GM21786 (cell line): ENCODE measurements around the gene SBF1.

Source experiments
- ATAC-seq: cut with Tn5 transposase; IDR thresholded peaks from one replicate; pipeline ENCODE4 v1.9.1; 2021; ENCODE audit not compliant: unreplicated experiment

The SBF1 gene

DNA sequence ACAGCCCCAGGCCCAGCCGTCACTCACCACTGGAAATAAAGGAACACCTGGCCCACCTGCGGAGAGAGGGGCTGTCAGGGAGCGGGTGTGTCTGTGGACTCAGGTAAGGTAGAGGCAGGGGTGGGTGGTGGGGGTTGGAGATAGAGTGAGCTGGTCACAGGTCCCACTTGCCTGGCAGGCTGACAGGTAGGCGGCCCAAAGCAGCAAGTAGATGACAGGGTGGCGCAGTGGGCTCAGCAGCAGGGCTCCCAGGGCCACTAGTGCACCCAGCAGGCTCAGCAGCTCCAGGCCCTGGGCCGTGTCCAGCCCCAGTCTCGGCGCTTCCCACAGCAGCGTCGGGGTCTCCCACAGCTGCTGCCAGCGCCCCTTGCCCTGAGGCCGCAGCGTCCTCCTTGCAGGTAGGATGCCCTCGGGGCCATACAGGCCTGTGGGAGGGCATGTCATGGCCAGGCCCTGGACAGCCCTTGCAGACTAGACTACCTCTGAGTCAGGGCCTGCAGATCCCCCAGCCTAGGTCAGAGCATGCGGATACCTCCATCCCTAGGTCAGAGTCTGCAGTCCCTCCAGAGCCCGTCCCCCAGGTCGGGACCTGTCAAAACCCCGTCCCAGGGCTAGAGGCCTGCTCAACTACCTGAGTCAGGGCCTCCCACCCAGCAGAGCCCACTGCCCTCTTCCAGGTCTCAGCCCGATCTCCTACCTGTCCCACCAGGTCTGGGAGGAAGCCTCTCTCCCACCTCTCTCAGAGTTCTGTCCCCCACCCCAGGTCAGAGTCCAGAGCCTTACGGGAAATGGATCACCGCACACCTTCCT is 32.0 kb upstream of the SBF1 start:
- no peak for ATAC-seq

DNA sequence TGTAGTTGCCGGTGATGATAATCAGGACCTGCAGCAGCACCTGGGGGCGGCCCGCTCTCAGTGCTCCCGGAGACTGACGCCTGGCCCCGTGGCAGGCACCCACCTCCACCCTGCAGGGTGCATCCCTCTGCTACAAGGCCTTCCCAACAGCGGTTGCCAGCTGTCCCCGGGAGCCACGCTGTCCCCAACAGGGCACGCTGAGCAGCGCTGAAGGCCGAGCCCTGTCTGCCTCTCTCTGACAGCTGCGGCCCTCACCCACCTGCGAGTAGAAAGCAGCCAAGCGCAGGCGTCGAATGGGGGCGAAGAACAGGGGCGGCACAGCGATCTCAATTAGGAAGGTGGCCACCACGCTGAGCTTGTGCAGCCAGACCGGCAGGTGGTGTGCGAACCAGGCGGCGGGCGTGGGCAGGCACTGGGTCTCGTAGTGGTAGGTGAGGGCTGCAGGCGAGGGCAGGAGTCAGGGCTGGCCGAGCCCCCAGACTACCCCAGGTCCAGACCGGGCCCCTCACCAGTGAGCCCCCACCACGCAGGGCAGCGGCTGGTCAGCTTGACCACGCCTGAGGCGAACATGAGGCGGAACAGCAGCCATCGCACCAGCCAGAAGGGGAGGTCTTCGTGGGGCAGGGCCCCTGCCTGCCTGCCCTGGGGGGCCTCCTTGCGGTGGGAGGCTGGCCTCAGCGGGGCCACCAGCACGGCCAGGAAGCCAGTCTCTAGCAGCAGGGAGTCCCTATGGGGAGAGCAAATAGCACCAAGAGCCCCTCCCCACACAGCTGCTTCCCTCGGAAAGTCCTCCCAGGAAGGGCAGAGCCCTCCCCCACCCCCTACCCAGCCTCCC is 31.2 kb upstream of the SBF1 start:
- no peak for ATAC-seq

DNA sequence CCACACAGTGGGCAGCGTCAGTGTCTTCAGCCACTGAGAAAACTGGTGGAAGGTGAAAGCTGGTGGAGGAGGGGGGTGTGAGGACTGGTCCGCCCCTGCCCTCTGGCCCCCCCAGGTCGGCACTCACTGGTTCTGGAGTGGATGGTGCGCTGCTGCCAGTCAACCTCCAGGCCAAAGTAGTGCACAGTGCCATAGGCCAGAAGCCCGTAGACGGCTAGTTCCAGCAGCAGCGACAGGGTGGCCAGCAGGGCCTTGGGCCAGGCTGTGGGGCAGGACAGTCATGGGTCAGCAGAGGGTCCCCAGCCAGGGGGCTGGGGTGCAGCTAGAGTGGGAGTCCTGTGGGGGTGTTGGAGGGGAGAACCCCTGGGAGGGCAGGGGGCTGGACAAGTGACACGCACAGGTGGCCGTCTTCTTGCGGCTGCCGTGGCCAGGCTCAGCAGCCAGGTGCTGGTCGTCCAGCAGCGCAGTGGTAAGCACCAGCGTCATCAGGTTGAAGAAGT is 30.5 kb upstream of the SBF1 start:
- ATAC-seq, result no peak

DNA sequence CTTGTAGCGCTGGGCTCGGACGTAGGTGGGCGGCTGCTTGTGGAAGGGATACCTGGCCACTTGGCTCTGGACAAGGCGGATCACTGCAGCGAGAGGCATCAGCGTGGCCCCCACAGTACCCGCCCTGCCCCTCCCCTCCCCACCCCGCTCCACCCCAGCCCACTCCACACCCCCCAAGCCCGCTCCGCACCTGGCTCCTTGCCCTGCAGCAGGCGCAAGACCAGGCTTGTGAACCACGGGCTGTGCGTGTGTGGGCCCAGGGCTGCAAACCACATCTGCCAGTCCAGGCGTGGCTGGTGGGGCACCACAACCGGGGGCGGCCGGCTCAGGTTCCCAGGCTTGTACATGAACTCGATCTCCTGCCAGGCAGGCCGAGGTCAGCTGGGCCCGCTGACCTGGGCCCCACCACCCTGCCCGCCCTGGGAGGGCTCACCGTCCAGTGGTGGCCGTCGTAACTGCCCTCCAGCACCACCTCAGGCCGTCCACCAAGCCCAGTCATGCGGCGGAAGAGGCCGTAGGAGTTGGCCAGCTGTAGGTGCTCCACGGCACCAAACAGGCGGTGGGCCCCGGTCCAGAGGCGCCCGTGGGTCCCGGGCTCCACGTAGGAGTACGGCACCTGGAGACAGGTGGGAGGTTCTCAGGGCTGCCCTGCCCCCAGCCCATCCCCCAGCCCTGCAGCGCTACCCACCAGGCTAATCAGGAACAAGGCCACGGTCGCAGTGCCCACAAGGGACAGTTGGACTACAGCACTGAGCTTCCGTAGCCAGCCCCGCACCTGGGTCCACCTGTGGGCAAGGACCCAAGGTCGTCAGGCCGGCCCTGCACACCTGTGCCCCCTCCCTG is 29.8 kb upstream of the SBF1 start:
- no peak for ATAC-seq

DNA sequence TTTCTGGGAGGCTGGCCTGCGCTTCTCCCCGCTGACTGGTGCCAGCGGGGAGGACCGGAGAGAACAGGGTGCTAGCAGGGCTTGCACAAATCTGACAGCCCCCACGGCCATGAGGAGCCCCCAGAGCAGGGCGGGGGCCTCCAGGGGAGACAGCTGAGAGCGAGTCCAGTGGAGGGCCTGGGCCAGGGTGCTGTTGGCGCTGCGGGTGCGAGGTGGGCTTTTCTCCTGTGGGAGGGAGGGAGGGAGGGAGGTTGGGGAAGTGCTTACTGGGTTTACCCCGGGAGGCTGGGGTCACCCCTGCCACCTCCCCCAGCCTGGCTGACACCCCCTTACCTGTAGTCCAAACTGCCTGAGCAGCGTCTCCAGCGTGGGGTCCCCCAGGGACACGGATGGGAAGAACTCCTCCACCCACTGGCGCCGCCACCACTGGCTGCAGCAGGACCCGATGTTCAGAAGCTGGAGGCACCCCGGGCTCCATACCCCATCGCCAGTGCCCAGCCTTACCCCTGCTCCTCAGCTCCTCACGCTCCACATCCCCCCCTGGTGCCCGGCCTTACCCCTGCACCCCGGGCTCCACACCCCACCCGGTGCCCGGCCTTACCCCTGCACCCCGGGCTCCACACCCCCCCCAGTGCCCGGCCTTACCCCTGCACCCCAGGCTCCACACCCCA is 28.8 kb upstream of the SBF1 start:
- ATAC-seq, result no peak

DNA sequence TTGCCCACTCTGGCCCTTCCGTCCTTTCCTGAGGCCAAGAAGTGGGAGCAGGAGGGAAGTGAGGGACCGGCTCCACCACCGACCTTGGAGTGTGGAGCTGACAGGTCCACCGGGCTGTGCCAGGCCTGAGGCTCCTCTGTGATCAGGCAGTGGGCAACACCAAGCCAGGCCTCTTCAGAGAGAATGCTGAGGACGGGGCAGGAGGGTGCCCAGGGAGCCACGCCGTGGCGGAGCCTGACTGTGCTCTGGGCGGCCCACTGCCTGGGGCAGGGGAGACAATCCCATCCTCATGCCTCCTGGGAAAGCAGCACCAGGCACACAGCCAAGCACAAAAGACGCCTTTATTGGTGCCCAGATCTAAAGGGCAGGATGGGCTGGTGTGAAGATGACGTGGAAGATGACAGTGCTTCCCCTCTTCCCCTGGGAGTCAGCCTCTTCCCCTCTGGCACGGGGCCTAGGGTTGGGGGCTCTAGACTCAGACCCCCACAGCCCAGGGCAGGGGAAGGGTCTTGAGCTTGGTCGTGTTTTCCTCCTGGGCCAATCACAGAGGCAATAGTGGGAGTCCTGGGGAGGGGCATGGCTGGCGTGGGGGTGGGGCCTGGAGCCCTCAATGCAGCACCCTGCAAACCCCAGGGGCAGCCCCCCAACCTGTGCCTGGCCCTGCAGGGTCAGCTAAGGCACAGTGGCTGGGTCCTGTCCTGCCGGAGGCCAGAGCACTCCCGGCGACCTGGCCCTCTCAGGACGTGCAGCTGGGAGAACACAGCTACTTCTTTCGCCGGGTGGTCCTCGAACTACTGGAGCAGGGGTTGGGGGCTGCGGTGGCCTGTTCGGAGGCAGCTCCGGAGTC is 28.0 kb upstream of the SBF1 start:
- ATAC-seq, result no peak

DNA sequence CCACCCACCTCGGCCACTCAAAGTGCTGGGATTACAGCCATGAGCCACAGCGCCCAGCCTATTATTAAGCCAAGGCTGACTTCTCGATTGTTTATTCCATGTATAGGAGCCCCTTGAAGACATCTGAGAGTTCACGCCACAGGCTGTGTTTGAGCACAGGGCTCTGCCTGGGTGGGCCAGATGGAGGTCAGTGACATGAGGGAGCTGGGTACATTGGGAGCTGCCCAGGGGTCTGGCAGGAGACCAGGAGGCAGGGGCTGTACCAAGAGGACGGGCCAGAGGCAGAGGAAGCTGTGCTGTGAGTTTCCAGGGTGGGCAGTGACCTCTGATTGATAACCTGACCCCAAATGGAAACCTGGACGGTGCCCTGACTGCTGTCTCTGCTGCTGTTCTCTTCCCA is 27.3 kb upstream of the SBF1 start:
- no peak for ATAC-seq

DNA sequence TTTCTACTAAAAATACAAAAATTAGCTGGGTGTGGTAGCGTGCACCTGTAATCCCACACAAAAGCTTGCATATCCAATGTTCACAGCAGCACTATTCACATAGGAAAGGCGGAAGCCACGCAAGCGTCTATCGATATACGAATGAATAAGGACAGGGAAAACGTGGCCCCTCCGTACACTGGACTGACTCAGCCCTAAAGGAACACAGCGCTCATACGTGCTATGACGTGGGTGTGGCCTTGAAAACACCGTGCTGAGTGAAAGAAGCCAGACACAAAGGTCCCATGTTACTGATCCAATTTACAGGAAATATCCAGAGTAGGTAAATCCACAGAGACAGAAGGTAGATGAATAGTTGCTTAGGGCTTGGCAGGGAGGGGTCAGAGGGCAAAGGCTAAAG is 25.6 kb upstream of the SBF1 start:
- no peak for ATAC-seq

DNA sequence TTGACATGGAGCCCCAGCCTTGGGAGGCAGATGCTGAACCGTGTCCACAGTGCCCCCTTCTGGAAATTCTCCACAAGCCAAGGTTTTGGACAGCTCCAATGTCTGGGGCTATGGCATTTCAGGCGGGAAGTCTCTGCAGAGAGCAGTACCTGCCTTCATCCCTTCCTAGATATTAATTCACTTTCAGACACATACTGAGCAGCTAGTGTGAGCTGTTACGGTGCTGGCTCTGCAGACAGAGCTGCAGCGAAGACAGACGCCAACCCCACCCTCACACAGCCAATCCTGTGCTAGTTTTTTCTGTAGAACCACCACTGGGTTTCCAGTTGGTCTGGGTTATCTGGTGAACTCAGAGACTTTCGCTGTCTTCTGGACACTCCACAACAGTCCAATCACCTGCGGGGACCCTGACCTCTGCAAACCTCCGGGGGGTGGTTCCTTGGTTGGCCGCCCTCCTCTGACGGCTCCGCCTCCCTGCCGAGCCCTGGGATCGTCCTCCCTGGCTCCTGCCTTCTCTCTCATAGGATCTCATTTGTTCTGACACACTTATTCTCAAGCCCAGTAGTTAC is 23.6 kb upstream of the SBF1 start:
- ATAC-seq, result no peak

DNA sequence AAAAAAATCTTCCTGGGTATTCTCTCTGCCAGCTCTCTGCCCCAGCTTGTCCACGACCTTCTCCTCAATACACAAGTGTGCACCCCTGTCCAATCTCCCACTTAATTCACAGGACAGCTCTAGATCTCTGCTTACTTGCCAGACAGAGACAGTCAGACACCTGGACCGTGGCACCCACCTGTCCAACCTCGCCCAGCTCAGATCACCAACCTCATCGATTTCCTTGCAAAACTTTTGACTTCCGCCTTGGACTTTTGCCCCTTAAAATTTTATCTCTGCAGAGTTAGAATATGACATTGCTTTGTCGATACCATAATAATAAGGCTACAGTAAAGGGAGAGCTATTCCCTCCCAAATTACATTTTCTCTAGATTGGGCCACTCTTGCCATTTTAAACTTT is 22.3 kb upstream of the SBF1 start:
- no peak for ATAC-seq

DNA sequence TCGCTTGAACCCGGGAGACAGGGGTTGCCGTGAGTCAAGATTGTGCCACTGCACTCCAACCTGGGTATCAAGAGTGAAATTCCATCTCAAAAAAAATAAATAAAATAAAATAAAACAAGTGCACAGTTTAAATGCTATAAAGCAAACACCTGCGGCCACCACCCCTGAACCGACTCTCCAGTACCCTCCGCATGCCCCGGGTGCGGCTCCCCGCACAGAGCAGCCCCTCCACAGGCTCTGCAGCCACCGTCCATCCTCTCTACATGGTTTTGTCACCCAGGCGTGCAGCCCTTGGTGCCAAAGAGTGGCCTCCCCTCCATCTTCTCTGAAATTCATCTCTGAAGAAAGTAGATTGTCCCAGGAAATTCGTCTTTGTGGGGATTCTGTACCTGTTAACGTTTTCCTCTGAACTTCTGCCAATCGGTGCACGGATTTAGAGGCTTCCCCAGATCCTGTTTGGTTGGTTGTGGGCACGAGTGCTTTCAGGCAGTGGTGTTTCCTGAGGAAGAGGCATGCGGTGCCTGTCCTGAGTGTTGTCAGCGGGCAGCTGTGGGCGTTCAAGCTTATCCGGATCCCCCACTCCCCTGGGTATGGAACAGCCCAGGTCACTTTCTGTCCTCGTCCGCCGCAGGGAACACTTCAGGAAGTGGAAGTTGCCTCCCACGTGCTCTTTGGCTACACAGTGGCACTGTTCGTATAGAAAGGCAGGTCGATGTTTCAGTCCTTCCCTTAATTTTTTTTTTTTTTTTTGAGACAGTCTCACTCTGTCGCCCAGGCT is 15.9 kb upstream of the SBF1 start:
- no peak for ATAC-seq

DNA sequence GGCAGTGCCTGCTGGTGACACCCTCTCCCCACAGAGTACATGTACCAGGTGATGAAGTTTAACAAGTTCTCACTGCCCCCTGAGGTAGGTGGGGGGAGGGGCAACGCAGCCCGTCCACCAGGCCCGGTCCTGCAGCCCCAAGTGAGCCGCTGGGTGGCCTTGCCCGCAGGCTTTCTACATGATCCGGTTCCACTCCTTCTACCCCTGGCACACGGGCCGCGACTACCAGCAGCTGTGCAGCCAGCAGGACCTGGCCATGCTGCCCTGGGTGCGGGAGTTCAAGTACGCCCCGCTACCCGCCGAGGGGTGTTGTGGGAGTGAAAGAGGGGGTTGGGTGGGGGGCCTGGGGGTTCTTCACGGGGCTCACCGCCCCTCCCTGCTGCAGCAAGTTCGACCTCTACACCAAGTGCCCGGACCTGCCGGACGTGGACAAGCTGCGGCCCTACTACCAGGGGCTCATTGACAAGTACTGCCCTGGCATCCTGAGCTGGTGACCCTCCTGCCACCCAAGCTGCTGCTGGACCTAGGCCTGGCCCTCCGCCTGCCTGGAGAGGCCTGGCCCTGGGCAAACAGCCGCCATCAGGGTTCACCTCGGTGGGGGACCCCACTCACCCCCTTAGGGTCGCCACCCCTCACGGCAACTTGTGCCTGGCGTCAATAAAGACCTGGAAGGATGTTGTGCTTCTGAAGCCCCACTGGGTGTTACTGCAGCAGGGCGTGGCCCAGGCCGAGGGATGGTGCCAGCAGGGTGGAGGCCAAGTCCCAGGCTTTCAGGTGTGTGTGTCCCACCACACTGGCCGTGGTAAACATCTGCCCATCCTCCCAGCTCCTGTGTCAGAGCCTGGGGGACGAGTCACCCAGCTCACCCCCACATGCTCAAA is 14.8 kb upstream of the SBF1 start:
- ATAC-seq, result no peak

DNA sequence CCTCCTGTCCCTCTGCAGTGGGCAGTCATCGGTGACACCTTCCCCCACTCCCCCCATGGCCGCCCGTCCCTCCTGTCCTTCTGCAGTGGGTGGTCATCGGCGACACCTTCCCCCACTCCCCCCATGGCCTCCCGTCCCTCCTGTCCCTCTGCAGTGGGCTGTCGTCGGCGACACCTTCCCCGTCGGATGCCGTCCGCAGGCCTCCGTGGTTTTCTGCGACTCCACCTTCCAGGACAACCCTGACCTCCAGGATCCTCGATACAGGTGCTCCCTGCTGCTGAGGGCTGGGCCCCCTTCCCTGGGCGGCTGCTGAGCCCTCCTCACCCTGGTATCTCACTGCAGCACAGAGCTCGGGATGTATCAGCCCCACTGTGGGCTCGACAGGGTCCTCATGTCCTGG is 14.1 kb upstream of the SBF1 start:
- ATAC-seq, result no peak

DNA sequence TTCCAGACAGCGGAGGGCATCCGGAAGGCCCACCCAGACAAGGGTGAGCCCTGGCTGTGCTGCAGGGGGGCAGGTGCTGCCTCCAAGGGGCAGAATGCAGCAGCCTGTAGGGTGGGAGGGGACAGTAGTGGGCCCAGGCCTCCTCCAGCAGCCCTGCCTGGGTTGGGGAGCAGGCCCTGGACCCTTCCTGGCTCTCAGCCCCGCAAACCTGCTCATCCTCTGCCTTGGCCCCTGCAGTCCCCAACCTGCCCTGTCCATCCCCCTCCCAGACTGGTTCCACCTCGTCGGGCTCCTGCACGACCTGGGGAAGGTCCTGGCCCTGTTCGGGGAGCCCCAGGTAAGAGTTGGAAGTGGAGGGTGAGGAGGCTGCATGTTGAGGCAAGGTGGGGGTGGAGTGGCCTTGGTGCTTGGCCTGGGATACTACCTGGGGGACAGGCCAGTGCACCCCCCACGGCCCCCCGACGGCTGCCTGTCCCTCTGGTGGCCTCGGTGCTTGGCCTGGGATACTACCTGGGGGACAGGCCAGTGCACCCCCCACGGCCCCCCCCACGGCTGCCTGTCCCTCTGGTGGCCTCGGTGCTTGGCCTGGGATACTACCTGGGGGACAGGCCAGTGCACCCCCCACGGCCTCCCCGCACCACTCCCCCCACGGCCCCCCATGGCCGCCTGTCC is 13.3 kb upstream of the SBF1 start:
- ATAC-seq, result no peak

DNA sequence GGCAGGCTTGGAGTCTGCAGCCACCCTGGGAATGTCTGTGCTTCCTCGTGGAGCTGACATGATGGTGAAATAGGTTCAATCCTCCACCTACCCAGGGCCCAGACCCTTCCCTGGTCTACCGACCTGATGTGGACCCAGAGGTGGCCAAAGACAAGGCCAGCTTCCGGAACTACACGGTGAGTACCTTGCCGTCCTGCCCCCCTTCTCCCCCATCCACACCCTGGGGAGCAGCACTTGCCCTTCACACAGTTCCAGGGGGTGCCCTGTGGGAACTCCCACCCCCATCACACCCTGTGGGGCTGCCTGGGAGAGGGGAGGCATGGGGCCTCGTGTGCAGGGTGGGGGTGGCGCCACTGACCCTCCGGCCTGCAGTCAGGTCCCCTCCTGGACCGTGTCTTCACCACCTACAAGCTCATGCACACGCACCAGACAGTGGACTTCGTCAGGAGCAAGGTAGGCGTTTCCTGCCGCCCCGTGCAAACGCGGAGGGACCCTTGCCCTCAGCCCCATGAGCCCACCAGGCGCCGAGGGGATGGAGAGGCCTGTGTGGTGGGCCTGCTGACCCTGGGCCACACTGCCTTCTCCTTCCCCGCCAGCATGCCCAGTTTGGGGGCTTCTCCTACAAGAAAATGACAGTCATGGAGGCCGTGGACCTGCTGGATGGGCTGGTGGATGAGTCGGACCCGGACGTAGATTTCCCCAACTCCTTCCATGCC is 12.6 kb upstream of the SBF1 start:
- ATAC-seq, result no peak

DNA sequence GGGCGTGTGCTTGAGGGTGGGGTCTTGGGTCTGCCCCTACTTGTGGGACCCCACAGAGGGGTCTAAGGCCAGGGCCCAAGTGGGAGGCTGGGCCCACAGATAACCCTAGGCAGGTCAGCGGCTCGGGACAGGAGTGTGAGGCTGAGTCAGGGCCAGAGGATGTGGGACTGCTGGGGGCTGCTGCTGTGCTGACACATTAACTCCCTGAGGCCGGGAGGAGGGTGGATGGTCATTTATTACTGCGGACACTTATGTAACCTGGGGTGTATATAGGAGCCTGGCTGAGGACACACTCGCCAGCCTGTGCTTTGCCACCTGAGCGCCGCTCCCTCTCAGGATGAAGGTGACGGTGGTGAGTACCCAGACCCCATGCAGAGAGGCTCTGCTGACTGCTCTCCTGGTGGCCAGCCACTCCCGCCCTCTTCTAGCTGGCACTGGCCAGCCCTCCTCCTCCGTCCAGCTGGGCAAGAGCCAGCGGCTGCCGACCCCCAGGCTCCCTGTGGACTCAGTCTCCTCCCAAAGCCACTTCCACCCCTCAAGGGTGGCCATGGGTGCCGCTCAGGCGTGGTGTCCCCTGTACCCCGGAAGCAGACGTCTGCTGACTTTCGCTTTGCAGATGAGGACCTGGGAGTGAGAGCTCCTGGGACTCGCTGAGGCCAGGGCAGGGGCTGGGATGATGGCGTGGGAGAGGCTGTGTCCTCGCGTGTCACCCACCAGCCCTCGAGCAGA is 11.9 kb upstream of the SBF1 start, which contains the start of gene MIOX:
Gene MIOX, plus strand, starts transcription at position 299 of the 729 bp plus-strand sequence. Its CDS starts 39 bp downstream, at position 338.
- ATAC-seq, result no peak
